Suprapubic skin (tissue), 4 donors: ENCODE measurements around the gene EPGN. TPM values are rescaled to one million over a fixed set of nuclear protein-coding genes. Genes with fewer than 3 reads are reported as not detected.

Source experiments
- DNase-seq, 2 donors: peaks; one replicate each; pipeline ENCODE4 v3.0.0-alpha.2; 2019; ENCODE audit warnings: low spot score in 2 of 2
- H3K27ac ChIP-seq: fragments of 200-600 bp; sonication (generic); one replicate; pipeline ENCODE4 v1.5.1; 2019
- H3K27me3 ChIP-seq: fragments of 200-600 bp; sonication (generic); one replicate; pipeline ENCODE4 v1.5.1; 2019
- H3K36me3 ChIP-seq: fragments of 200-600 bp; sonication (generic); one replicate; pipeline ENCODE4 v1.5.1; 2019
- H3K4me1 ChIP-seq: fragments of 200-600 bp; sonication (generic); one replicate; pipeline ENCODE4 v1.5.1; 2019
- H3K4me3 ChIP-seq: fragments of 200-600 bp; sonication (generic); one replicate; pipeline ENCODE4 v1.5.1; 2019; ENCODE audit warnings: mild to moderate bottlenecking
- H3K9me3 ChIP-seq: fragments of 200-600 bp; sonication (generic); one replicate; pipeline ENCODE4 v1.5.1; 2019
- EP300 ChIP-seq: sonication (generic); formaldehyde crosslinking; IDR thresholded peaks from one replicate; pipeline ENCODE4 v1.6.1; 2017; ENCODE audit warnings: antibody characterized with exemption
- POLR2A ChIP-seq, 2 donors: fragments of 450-650 bp; IDR thresholded peaks; one replicate each; pipeline ENCODE4 v1.6.1; 2017; ENCODE audit warnings: antibody characterized with exemption in 2 of 2, mild to moderate bottlenecking in 2 of 2, moderate library complexity in 2 of 2
- POLR2AphosphoS5 ChIP-seq, 3 donors: sonication (generic); formaldehyde crosslinking; IDR thresholded peaks; one replicate each; pipeline ENCODE4 v1.6.1; 2017; ENCODE audit warnings: antibody characterized with exemption in 3 of 3
- WGBS: methylation state at CpG from one replicate; pipeline ENCODE4 v1.1.5; 2018; 5-methylcytosine and 5-hydroxymethylcytosine counted together
- total RNA-seq, 4 donors: library from RNA; depleted of rRNA; stranded (reverse); fragments of >200 nt; gene quantifications; one replicate each; pipeline ENCODE4 v1.1.0, GENCODE V29; 2016
- TF ChIP-seq, protein P1 (sequence below), 2 donors: fragments of 200-600 bp in 1 of 2; fragments of 450-650 bp in 1 of 2; sonication (generic) in 1 of 2; IDR thresholded peaks; one replicate each; pipeline ENCODE4 v1.5.1; 2016 to 2019; ENCODE audit warnings: antibody characterized with exemption in 2 of 2, mild to moderate bottlenecking in 1 of 2, moderate library complexity in 1 of 2

The EPGN gene
- total RNA-seq, 4 donors from 2014 or later, result 8.8 to 28.2 (median 16.5) TPM

GRCh38 chr4:74353858-74354257, 45.6 kb downstream of the EPGN start:
- 39% methylated on average over 4 of the region's 4 CpGs for WGBS
- Histone ChIP-seq H3K9me3 (no peaks in the 10 kb centered on the region), H3K27me3 (no peaks in the 10 kb centered on the region), H3K4me1 (no peaks in the 10 kb centered on the region), H3K36me3 (no peaks in the 10 kb centered on the region), H3K27ac (no peak overlapping the region), H3K4me3 (no peak overlapping the region)
- DNase-seq, result no peak
- TF ChIP-seq POLR2AphosphoS5 (IDR thresholded peaks at IDR 0.05) (no peak), EP300 (no peak), POLR2A (IDR thresholded peaks at IDR 0.05) (no peak)
- TF ChIP-seq, protein P1, sequence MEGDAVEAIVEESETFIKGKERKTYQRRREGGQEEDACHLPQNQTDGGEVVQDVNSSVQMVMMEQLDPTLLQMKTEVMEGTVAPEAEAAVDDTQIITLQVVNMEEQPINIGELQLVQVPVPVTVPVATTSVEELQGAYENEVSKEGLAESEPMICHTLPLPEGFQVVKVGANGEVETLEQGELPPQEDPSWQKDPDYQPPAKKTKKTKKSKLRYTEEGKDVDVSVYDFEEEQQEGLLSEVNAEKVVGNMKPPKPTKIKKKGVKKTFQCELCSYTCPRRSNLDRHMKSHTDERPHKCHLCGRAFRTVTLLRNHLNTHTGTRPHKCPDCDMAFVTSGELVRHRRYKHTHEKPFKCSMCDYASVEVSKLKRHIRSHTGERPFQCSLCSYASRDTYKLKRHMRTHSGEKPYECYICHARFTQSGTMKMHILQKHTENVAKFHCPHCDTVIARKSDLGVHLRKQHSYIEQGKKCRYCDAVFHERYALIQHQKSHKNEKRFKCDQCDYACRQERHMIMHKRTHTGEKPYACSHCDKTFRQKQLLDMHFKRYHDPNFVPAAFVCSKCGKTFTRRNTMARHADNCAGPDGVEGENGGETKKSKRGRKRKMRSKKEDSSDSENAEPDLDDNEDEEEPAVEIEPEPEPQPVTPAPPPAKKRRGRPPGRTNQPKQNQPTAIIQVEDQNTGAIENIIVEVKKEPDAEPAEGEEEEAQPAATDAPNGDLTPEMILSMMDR (IDR thresholded peaks at IDR 0.05), result no peak

GRCh38 chr4:74357965-74358364, 49.7 kb downstream of the EPGN start:
- Histone ChIP-seq H3K4me3 (no peak overlapping the region), H3K27ac (no peak overlapping the region), H3K9me3 (no peaks in the 10 kb centered on the region), H3K4me1 (no peaks in the 10 kb centered on the region), H3K36me3 (no peaks in the 10 kb centered on the region), H3K27me3 (no peaks in the 10 kb centered on the region)
- DNase-seq, result no peak
- WGBS, result 46% methylated on average over 1 of the region's 1 CpG
- TF ChIP-seq POLR2A (IDR thresholded peaks at IDR 0.05), result no peak
- TF ChIP-seq, protein P1 (IDR thresholded peaks at IDR 0.05), result no peak
- TF ChIP-seq POLR2AphosphoS5 (IDR thresholded peaks at IDR 0.05), result no peak
- no peak for TF ChIP-seq EP300

GRCh38 chr4:74361671-74362070, 53.4 kb downstream of the EPGN start:
- no peak overlapping the region for H3K27ac ChIP-seq
- WGBS, result 62% methylated on average over 4 of the region's 4 CpGs
- H3K9me3 ChIP-seq, result no peaks in the 10 kb centered on the region
- H3K4me3 ChIP-seq, result no peak overlapping the region
- DNase-seq, result no peak
- peaks cover 21% of the 10 kb centered on the region for H3K27me3 ChIP-seq
- H3K4me1 ChIP-seq, result peaks cover 13% of the 10 kb centered on the region
- no peaks in the 10 kb centered on the region for H3K36me3 ChIP-seq
- TF ChIP-seq POLR2AphosphoS5 (IDR thresholded peaks at IDR 0.05) (no peak), EP300 (no peak), POLR2A (IDR thresholded peaks at IDR 0.05) (no peak)
- TF ChIP-seq, protein P1 (IDR thresholded peaks at IDR 0.05), result no peak

- Histone ChIP-seq H3K27me3 (peaks cover 21% of the 10 kb centered on the region), H3K4me1 (peaks cover 13% of the 10 kb centered on the region), H3K4me3 (no peak overlapping the region), H3K36me3 (no peaks in the 10 kb centered on the region), H3K27ac (no peak overlapping the region), H3K9me3 (no peaks in the 10 kb centered on the region)
- TF ChIP-seq POLR2A (IDR thresholded peaks at IDR 0.05) (no peak), EP300 (no peak), POLR2AphosphoS5 (IDR thresholded peaks at IDR 0.05) (no peak)
- TF ChIP-seq, protein P1 (IDR thresholded peaks at IDR 0.05), result no peak
- no peak for DNase-seq
- WGBS, result 73% methylated on average over 3 of the region's 3 CpGs
Measured at GRCh38 chr4:74362347-74362746, 54.1 kb downstream of the EPGN start.

- no peak for TF ChIP-seq POLR2AphosphoS5 (IDR thresholded peaks at IDR 0.05)
- TF ChIP-seq, protein P1 (IDR thresholded peaks at IDR 0.05), result no peak
- TF ChIP-seq POLR2A (IDR thresholded peaks at IDR 0.05), result no peak
- TF ChIP-seq EP300, result no peak
- 40% methylated on average over 8 of the region's 8 CpGs for WGBS
- no peaks in the 10 kb centered on the region for H3K9me3 ChIP-seq
- DNase-seq, result no peak
- H3K4me1 ChIP-seq, result peaks cover 13% of the 10 kb centered on the region
- H3K4me3 ChIP-seq, result no peak overlapping the region
- H3K27me3 ChIP-seq, result peaks cover 21% of the 10 kb centered on the region
- no peak overlapping the region for H3K27ac ChIP-seq
- H3K36me3 ChIP-seq, result no peaks in the 10 kb centered on the region
Measured at GRCh38 chr4:74364256-74364651, 56.0 kb downstream of the EPGN start.
